CD14-positive monocyte (primary cell): ENCODE results near the gene SLCO2B1. TPM values are rescaled to one million over a fixed set of nuclear protein-coding genes. Genes with fewer than 3 reads are reported as not detected.
A peak's percentile ranks its signal among the peaks of the same experiment; 100 is the strongest.

Source experiments
- DNase-seq, 3 donors: peaks; one replicate each; pipeline ENCODE4 v3.0.0-alpha.2; 2011 to 2022
- H2AFZ ChIP-seq: 2 replicates; pipeline ENCODE4 v1.6.0; 2012; ENCODE audit warnings: mild to moderate bottlenecking, low read depth, low read length, inconsistent platforms; ENCODE audit not compliant: insufficient read depth, poor library complexity, severe bottlenecking
- H3K27ac ChIP-seq, 2 donors: 1 replicate in 1 of 2; 2 replicates in 1 of 2; pipeline ENCODE4 v1.5.1; 2012 to 2013; ENCODE audit warnings: low read length in 2 of 2, control low read depth in 1 of 2, inconsistent platforms in 1 of 2, low read depth in 1 of 2, mild to moderate bottlenecking in 1 of 2
- H3K27me3 ChIP-seq, 2 donors: one replicate each; pipeline versions ENCODE4 v1.6.0 to v1.6.1; 2011 to 2013; ENCODE audit warnings: low read length in 2 of 2; ENCODE audit not compliant: control insufficient read depth in 2 of 2, insufficient read depth in 2 of 2
- H3K36me3 ChIP-seq, 2 donors: replicated peaks in 1 of 2; 1 replicate in 1 of 2; 2 replicates in 1 of 2; pipeline versions ENCODE4 v1.5.1 to v1.6.1; 2012 to 2013; ENCODE audit warnings: low read length in 2 of 2, control low read depth in 1 of 2, inconsistent platforms in 1 of 2, mild to moderate bottlenecking in 1 of 2; ENCODE audit not compliant: insufficient read depth in 2 of 2, control insufficient read depth in 1 of 2
- H3K4me1 ChIP-seq, 2 donors: 1 replicate in 1 of 2; 2 replicates in 1 of 2; pipeline versions ENCODE4 v1.5.1 to v1.6.1; 2012 to 2013; ENCODE audit warnings: low read length in 2 of 2, control low read depth in 1 of 2, inconsistent platforms in 1 of 2, mild to moderate bottlenecking in 1 of 2, moderate library complexity in 1 of 2; ENCODE audit not compliant: insufficient read depth in 2 of 2, control insufficient read depth in 1 of 2
- H3K4me2 ChIP-seq: replicated peaks from 2 replicates; pipeline ENCODE3; 2012; ENCODE audit warnings: low read length, moderate library complexity, mild to moderate bottlenecking; ENCODE audit not compliant: poor library complexity, severe bottlenecking; ENCODE audit errors: extremely low read depth
- H3K4me3 ChIP-seq, 3 experiments: fragments of 200-600 bp in 1 of 3; sonication (generic) in 1 of 3; replicated peaks in 1 of 3; 1 replicate in 2 of 3; 2 replicates in 1 of 3; pipeline ENCODE4 v1.5.1; 2011 to 2013; ENCODE audit warnings: low read length in 3 of 3, mild to moderate bottlenecking in 3 of 3, control low read depth in 2 of 3, low read depth in 2 of 3, inconsistent platforms in 1 of 3, moderate library complexity in 1 of 3
- H3K79me2 ChIP-seq: 2 replicates; pipeline ENCODE4 v1.6.0; 2012; ENCODE audit warnings: mild to moderate bottlenecking, control low read depth, inconsistent platforms, low read length, moderate library complexity; ENCODE audit not compliant: insufficient read depth
- H3K9ac ChIP-seq: 2 replicates; pipeline ENCODE4 v1.6.0; 2017; ENCODE audit warnings: low read length, mild to moderate bottlenecking; ENCODE audit not compliant: insufficient read depth, poor library complexity, severe bottlenecking
- H3K9me3 ChIP-seq, 2 donors: replicated peaks in 1 of 2; 1 replicate in 1 of 2; 2 replicates in 1 of 2; pipeline versions ENCODE4 v1.5.1 to v1.6.1; 2012 to 2013; ENCODE audit warnings: low read length in 2 of 2, control low read depth in 1 of 2; ENCODE audit not compliant: control insufficient read depth in 1 of 2, insufficient read depth in 1 of 2
- H4K20me1 ChIP-seq: 2 replicates; pipeline ENCODE4 v1.6.0; 2012; ENCODE audit warnings: mild to moderate bottlenecking, low read length, control low read depth, moderate library complexity; ENCODE audit not compliant: insufficient read depth
- H3K27ac Mint-ChIP-seq, 7 donors: one replicate each; pipeline ENCODE4 v1.8.0; 2020; ENCODE audit warnings: mild to moderate bottlenecking in 7 of 7, mixed read lengths in 7 of 7, moderate library complexity in 6 of 7, inconsistent platforms in 2 of 7
- H3K27me3 Mint-ChIP-seq, 3 donors: one replicate each; pipeline ENCODE4 v1.8.0; 2021 to 2022; ENCODE audit warnings: low read depth in 3 of 3, mild to moderate bottlenecking in 3 of 3, mixed read lengths in 3 of 3, moderate library complexity in 3 of 3, inconsistent platforms in 1 of 3
- H3K36me3 Mint-ChIP-seq, 2 donors: one replicate each; pipeline ENCODE4 v1.8.0; 2020; ENCODE audit warnings: mixed read lengths in 2 of 2, inconsistent platforms in 1 of 2, mild to moderate bottlenecking in 1 of 2
- H3K4me1 Mint-ChIP-seq: one replicate; pipeline ENCODE4 v1.8.0; 2020; ENCODE audit warnings: mild to moderate bottlenecking, mixed read lengths
- H3K4me3 Mint-ChIP-seq, 2 donors: one replicate each; pipeline ENCODE4 v1.8.0; 2020; ENCODE audit warnings: mild to moderate bottlenecking in 2 of 2, mixed read lengths in 2 of 2, moderate library complexity in 1 of 2
- H3K9me3 Mint-ChIP-seq, 7 donors: one replicate each; pipeline ENCODE4 v1.8.0; 2020 to 2022; ENCODE audit warnings: mixed read lengths in 7 of 7, mild to moderate bottlenecking in 6 of 7, moderate library complexity in 6 of 7, inconsistent platforms in 2 of 7
- CTCF ChIP-seq: fragments of 200-600 bp; IDR thresholded peaks from one replicate; pipeline ENCODE4 v1.8.0; 2022; ENCODE audit warnings: antibody characterized with exemption, mild to moderate bottlenecking
- WGBS: methylation state at CpG from one replicate; pipeline ENCODE4 v1.1.5; 2013; ENCODE audit warnings: missing lambda C conversion rate; ENCODE audit not compliant: insufficient coverage; 5-methylcytosine and 5-hydroxymethylcytosine counted together
- intact Hi-C, 2 donors: fragments of 100-400 bp; cut with micrococcal nuclease; formaldehyde crosslinking; loops; one replicate each; pipeline versions ENCODE4 v1.15.0 to v1.15.1; 2023
- polyA plus RNA-seq, 3 donors: library from polyadenylated mRNA; depleted of rRNA in 1 of 3; unstranded in 2 of 3; stranded (reverse) in 1 of 3; fragments of 300-500 nt in 2 of 3; fragments of >200 nt in 1 of 3; fragmentation: Illumina TruSeq in 2 of 3; gene quantifications; 1 replicate in 2 of 3; 2 replicates in 1 of 3; pipeline ENCODE4 v1.2.3, GENCODE V29; 2012 to 2021

Gene SLCO2B1
- polyA plus RNA-seq, 3 donors: 0.13 to 0.47 TPM; not detected in 1

- no peak overlapping the region for H3K4me2 ChIP-seq
- 80% methylated on average over 4 of the region's 6 CpGs for WGBS
- intact Hi-C loops: no loop called here
- no peaks in the 10 kb centered on the region for H3K79me2 ChIP-seq
- H3K4me1 ChIP-seq: peaks cover 46 to 64% of the 10 kb centered on the region in 2 donors
- Mint-ChIP-seq H3K36me3 (no peaks in the 10 kb centered on the region), H3K27ac (no peak overlapping the region), H3K4me1 (peaks cover 52% of the 10 kb centered on the region), H3K4me3 (no peak overlapping the region), H3K9me3 (no peaks in the 10 kb centered on the region), H3K27me3 (peaks cover 0 to 17% (median 9%) of the 10 kb centered on the region in 3 donors)
- no peak for DNase-seq
- H3K27me3 ChIP-seq: no peaks in the 10 kb centered on the region
- no peaks in the 10 kb centered on the region for H3K36me3 ChIP-seq
- TF ChIP-seq CTCF: no peak
- H4K20me1 ChIP-seq: no peaks in the 10 kb centered on the region
- H3K9me3 ChIP-seq: no peaks in the 10 kb centered on the region
- no peak overlapping the region for H3K9ac ChIP-seq
- H3K4me3 ChIP-seq: no peak overlapping the region
- no peak overlapping the region for H2AFZ ChIP-seq
- no peak overlapping the region for H3K27ac ChIP-seq
These were observed 4.9 kb upstream of the SLCO2B1 start for GRCh38 chr11:75145972-75146519.

DNA sequence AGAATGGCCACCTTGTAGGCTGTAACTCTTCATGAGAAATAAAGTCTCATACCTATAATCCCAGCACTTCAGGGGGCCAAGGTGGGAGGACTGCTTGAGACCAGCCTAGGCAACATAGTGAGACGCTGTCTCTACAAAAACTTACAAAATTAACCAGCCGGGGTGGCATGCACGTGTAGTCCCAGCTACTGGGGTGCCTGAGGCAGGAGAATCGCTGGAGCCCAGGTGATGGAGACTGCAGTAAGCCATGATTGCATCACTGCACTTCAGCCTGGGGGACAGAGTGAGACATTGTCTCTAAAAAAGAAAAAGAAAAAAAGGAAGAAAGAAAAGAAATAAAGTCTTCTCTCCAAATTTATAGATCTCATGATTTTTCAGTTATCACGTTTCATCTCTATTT is 4.2 kb upstream of the SLCO2B1 start:
- Mint-ChIP-seq H3K9me3 (no peaks in the 10 kb centered on the region), H3K4me1 (peaks cover 51% of the 10 kb centered on the region), H3K36me3 (no peaks in the 10 kb centered on the region), H3K27ac (peak overlapping the region in 3 of 7 donors; percentile 15 to 49 (median 45)), H3K4me3 (no peak overlapping the region), H3K27me3 (peaks cover 3 to 17% (median 12%) of the 10 kb centered on the region in 3 donors)
- Histone ChIP-seq H3K4me3 (no peak overlapping the region), H3K4me1 (peaks cover 46 to 65% of the 10 kb centered on the region in 2 donors), H3K27ac (no peak overlapping the region), H3K79me2 (no peaks in the 10 kb centered on the region), H3K27me3 (no peaks in the 10 kb centered on the region), H3K36me3 (no peaks in the 10 kb centered on the region), H2AFZ (no peak overlapping the region), H3K9me3 (no peaks in the 10 kb centered on the region), H4K20me1 (no peaks in the 10 kb centered on the region), H3K9ac (no peak overlapping the region), H3K4me2 (no peak overlapping the region)
- intact Hi-C loops: no loop called here
- WGBS: no CpG with 5 or more reads among the region's 5 CpGs
- TF ChIP-seq CTCF: no peak
- DNase-seq: no peak
